ENCODE data around the gene ITIH1.

GRCh38 chr3:52739730-52740129 is 37.7 kb upstream of the ITIH1 start:
- TF ChIP-seq EZH2 (IDR thresholded peaks at IDR 0.05; ENCODE audit: low read depth, unreplicated experiment) (no peak), REST (IDR thresholded peaks at IDR 0.05; ENCODE audit: unreplicated experiment) (no peak)
